Activated CD4-positive, alpha-beta T cell treated with anti-CD3 and anti-CD28 coated beads, Interleukin-2, Interleukin-6, amounts not matched to agents 100 ng/mL and 50 ng/mL, durations not matched to agents 16 hours and 8 hours (primary cell): ENCODE measurements around the gene POLR3GL.
A peak's percentile ranks its signal among the peaks of the same experiment; 100 is the strongest.

Source experiments
- DNase-seq: peaks from one replicate; pipeline ENCODE4 v3.0.0-alpha.2; 2020

POLR3GL gene

DNA sequence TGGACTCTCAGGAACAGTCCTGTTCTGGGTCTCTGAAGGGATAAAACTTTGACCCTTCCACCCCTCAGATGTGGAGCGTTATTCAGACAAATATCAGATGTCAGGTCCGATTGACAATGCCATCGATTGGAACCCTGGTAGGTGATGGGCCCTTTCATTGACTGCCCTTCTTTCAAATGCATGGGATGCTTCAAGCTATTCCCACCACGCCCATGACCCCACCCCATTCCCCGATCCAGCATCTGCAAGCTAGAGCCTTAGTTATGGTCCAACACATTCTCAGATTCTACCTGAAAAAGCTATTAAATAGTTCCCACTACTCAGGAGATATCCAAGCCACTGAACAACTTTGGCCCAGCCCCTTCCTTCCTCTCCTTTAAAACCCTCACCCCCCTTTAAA lies 12.5 kb downstream of the POLR3GL start:
- no peak for DNase-seq

DNA sequence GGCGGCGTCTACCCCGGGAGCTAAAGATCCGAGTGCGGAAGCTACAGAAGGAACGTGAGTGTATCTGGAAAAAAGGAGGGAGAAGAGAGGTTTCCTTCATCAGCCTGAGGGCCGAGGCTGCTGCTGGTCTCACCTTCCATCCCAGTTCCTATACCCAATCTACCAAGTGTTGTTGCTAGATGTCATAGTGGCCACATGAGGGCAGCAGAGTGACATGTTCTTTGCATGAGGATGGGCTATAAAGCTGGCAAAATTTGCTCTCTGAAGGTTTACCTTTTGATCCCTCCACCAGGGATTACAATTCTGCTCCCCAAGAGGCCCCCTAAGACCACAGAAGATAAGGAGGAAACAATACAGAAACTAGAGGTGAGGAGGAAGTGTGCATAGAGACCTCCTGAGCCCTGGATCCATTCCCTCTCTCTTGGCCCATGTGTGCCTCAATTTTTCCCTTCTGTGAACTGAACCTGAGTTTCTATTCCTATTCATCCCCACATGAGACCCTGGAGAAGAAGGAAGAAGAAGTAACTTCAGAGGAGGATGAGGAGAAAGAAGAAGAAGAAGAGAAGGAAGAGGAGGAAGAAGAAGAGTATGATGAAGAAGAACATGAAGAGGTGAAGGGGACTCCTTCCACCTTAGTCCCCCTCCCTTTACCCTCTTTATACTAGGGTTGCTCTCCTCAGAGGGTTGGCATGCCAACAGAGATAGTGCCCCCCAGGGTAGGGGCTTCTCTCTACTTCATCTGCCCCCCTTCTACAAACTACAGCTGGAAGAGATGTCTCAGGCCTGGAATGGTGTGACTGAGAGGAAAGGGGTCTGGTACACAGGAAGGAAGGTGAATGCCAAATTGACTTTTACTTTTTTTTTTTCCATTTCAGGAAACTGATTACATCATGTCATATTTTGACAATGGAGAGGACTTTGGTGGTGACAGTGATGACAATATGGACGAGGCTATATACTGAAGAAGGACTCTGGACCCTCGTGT lies 13.3 kb downstream of the POLR3GL start:
- DNase-seq = peak; percentile 87

DNA sequence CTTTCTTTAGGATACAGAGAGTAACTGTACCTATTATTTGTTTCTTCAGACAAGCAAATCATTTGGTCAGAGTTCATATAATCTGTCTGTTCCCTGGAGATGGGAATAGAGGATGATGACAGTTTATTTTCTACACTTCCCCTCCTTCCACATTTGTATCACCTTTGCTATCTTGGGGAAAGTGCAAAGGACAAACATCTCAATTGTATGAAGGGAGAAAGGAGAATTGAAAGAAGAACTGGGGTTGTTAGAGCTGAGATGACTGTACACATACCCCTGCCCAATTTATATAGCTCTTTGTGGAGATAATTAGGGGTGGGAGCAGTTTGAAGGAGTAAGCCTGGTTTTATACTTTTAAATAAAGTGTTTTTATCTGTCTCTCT lies 14.0 kb downstream of the POLR3GL start:
- no peak for DNase-seq

DNA sequence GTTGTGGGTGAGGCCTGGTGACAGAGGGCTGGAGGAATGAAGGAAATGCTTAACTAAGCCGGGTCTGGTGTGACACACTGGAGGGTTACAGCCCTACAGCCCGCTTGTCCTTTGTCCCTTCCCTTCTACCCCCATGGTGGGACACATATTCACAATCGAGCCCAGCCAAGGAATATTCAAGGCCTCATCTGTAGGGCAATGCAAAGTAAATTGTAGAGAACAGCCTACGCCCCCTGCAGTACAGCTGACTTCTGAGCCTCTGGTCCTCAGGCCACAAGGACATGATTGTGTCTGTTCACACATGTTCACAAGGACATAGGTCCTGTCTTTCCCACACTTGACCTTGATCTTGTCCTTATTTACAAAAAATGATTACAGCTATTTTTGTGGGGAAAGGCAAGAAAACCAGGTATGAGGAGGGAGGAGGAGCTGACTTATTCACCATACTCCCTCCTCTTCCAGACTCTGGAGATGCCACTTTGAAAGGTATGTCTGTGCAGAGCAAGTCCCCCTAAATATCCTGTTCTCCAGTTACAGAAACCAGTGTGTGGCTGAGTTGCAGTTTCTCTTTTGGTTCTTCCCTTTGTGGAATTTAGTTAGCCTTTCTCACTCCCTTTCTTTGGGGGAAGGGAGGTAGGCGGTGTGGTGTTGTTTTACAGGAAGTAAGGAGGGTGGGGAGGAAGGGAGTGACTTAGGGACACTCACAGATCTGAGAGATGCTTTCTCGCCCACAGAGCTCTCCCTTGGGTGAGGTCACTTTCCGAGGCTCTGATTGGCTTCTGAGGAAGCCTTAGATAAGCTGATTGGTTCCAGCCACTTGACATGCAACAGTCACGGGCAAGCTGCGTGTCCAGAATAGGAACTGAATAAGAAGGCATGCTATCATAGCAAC lies 14.6 kb downstream of the POLR3GL start:
- peak; percentile 95 for DNase-seq

DNA sequence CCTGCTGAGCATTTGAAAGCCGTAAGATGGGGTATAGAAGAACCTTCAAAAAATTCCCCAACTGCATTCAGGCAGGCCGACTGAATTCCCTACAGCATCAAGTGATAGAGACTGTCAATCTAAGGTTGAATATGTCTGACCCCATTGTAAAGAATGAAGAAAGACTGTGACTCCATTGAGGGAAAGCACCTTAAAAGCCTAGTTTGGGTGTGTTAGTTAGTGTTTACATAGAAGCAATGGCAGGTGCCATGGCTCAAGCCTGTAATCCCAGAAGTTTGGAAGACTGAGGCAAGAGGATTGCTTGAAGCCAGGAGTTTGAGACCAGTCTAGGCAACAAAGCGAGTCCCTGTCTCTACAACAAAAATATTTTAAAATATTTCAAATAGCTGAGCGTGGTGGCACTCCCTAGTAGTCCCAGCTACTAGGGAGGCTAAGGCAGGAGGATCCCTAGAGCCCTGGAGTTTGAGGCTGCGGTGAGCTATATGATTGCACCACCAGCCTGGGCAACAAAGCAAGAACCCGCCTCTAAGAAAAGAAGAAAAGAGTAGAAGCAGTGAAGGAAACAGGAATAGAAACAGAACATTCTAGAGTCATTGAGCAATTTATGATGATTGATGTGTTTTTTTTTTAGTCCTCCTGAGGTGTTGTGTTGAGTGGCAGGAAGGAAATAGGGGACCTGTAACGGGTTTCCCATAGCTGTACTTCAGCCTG lies 15.4 kb downstream of the POLR3GL start:
- DNase-seq = peak; percentile 55

DNA sequence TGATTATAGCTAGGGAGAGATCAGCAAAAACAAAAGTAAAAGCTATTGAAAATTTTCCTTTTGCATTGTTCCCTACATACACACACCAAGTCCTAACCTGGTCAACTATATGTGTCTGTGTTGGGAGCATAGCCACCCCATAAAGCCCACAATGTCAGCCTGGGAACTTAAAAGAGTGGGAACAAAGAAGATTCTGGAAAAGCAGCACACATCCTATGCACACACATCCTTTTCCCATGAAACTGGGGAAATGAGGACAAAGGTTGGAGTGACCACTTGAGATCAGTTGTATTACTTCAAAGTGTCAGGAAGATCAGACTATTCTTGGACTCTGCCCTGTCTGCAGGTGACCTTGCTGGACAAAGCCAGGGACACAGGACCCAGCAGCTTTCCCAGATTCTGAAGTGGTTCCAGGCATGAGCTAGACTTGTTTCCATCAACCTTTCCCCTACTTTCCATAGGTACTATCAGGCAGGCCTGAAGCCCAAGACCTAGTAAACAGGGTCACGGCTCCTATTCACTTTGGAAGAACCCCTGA lies 16.0 kb downstream of the POLR3GL start:
- no peak for DNase-seq

DNA sequence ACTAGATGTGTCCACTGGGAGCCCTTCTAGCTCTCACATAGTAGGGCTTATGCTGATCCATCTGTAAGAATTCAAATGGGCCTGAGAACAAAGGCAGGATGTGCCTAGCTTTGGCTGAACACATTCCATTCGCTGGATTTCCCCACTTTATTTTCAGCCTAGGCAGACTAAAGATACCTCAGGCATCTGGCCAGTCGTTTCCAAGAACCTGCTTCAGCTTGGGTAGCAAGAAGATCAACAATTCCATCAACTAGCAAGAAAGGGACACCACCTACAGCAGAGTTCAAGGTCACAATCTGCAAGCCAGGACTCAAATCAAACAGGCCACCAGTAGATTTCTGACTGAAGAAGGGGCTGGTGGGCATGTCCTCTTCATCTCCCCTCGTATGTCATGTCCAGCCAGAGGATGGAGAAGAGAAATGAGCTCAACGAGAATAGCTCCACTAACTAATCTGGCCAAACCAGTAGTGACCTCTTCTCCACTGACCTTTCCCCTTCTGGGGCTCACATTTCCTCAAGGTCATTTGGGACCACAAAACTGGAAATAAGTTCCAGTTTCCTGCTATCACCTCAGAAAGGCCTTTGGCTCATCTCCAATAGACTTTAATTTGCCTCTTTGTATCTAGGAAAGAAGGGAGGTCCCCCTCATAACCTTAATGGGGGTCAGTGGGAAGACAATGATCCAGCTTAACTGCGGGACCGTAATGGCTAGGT lies 17.7 kb downstream of the POLR3GL start:
- no peak for DNase-seq

DNA sequence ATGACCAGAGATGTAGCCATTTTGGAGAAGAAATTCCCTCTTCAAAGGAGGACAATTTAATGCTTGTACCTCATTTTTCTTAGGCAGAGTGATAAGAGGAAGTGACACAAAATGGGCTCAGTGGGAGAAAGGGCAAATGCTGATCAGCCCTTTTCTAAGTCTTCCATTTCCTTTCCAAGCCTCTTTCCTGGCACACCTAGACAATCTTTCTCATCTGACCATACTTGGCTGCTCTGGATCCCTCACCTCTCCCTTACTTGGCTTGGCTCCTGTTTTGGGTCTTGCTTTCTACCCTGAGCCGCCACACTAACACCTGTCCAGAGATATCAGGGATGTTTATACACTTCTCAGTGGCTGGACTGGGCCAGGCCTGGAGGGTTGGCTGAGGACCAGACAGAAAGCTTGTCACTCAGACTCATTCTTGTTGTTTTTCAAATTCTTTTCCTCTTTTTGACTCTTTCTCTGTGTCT lies 18.8 kb downstream of the POLR3GL start:
- no peak for DNase-seq

DNA sequence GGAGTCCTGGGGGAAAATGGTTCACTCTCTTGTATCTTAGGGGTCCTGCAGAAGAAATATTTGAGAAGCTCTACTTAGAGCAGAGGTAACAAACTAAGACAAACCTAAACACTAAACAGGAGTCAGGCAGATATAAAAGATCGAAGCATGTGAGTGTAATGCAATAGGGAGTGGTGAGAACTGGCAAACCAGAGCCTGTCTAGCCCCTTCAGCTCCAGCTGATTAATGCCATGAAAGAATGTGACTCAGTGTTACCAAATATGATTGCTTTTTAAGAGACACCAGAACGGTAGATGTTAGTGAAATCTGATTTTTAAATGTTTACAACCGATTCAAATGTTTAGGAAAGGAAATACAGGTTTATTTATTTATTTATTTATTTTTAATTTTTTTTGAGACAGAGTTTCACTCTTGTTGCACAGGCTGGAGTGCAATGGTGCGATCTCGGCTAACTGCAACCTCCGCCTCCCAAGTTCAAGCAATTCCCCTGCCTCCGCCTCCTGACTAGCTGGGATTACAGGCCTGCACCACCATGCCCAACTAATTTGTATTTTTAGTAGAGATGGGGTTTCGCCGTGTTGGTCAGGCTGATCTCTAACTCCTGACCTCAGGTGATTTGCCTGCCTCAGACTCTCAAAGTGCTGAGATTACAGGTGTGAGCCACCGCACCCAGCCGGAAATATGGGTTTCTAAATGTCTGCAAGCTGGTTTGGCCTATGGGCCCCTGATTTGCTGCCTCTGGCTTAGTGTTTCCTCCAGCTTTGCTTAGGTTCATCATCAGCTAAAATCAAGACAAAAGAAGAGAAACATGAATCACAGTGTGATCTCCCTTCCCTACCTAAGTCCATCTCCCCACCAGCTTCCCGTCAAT lies 19.7 kb downstream of the POLR3GL start:
- peak; percentile 42 for DNase-seq

DNA sequence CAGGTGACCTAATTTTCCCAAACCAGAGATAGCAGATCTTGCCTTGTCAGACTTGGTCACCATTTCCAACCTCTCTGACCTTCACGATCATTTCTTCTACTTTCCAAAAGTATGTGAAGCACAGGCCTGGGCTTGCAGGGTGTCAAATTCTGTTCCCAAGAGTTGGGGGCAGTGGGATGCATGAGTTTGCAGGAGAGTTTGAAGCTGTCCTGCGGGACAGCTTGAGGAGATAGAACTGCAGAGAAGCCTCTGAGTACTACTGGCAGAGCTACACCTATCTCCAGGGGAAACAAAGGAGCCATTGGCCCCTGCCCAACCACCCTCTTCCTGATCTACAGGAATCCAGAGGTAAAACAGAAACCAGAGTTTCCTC lies 20.6 kb downstream of the POLR3GL start:
- no peak for DNase-seq

DNA sequence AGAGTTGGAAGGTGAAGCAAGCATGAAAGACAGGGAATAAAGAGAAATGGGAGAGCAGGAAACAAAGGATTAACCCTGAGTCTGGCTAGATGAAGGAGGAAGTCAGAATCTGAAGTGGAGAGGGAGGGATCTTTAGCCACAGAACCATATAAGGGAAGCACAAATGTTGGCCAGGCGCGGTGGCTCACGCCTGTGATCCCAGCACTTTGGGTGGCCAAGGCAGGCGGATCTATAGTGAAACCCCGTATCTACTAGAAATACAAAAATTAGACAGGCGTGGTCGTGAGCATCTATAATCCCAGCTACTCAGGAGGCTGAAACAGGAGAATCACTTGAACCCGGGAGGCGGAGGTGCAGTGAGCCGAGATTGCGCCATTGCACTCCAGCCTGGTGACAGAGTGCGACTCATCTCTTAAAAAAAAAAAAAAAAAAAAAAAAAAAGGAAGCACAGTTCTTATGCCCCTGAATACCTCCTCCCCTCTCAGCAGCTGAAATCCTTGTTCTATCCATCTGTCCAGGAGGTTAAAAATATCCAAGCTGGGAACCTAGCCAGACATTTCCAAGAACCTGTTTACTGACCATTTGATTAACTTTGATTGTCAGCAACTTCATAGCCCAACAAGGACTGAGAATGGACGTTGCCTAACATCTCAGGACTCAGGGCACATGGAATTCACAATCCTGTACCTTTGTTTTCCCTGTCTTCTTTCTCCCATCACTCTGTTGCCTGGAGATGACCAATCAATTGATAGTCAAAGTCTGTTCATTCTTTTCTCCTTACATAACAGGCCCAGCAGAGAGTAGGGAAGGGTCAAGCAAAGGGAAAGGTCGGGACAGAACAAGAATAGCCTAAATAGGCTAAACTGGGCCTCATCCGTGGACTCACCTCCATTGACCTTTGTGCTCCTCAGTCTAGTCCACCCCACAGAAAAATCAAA lies 21.3 kb downstream of the POLR3GL start:
- no peak for DNase-seq

DNA sequence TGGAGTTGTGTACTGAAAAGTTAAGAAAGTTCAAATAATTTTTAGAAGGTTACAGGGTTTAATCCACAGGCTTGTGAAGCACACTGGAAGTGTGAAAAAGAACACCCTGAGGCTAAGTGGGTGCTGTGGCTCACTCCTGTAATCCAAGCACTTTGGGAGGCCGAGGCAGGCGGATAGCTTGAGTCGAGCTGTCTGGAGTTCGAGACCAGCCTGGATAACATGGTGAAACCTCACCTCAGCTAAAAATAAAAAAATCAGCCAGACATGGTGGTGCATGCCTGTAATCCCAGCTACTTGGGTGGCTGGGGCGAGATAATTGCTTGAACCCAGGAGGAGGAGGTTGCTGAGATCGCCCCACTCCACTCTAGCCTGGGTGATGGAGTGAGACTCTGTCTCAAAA lies 22.1 kb downstream of the POLR3GL start:
- no peak for DNase-seq

DNA sequence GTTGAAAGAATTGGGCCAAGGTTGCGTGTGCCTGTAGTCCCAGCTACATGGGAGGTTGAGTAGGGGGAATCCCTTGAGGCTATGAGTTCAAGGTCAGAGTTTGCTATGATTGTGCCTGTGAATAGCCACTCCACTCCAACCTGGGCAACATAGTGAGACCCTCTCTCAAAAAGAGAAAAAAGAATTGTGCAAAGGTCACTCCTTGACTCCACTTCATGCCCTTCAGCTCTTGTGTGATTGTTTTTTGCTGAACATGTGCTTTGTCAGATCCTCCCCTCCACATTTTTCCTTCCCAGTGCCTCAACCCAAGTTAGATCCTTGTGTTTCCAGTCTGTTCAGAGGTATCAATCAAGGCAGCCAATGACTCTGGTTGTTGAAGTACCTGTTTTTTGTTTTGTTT lies 23.4 kb downstream of the POLR3GL start:
- DNase-seq = no peak

DNA sequence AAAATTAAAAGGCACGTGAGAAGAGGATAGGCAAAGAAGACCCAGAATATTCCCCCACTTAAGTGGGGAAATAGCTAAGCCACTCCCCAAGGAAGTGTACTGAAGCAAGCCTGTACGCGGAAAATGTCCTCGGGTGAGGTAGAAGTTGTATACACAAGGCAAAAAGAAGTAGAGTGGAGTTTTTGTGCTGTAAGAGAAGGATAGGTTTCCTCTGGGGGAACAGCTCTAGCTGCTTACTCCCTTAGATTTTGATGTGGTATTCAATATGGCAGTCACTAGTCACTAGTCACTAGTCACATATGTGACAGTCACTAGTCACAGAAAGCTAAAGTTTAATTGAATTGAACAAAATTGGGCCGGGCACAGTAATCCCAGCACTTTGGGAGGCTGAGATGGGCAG lies 24.3 kb downstream of the POLR3GL start:
- DNase-seq = no peak

DNA sequence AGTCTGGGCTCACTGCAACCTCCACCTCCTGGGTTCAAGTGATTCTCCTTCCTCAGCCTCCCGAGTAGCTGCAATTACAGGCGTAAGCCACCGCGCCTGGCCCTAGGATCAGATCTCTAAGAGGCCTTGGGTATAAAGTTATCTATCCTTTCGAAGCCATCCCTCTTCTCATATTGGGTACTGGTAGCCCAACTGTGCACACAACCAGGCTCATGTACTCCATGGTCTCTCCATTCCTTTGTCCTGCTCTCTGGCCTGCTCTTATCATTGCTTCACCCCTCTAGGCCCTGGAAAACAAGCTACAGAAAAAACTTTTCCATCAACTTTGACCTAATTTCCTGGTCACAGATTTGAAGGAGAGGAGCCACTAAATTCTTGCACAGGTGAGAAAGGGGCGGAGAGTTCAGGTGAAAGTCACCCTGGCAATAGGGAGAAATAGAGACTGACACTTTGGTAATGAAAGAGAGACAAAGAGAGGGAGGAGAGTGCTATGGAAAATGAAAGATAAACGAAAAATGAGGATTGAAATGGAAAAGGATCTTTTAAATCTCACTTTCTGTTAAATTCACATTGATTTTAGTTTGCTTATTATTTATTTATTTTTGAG lies 25.9 kb downstream of the POLR3GL start:
- DNase-seq = no peak

DNA sequence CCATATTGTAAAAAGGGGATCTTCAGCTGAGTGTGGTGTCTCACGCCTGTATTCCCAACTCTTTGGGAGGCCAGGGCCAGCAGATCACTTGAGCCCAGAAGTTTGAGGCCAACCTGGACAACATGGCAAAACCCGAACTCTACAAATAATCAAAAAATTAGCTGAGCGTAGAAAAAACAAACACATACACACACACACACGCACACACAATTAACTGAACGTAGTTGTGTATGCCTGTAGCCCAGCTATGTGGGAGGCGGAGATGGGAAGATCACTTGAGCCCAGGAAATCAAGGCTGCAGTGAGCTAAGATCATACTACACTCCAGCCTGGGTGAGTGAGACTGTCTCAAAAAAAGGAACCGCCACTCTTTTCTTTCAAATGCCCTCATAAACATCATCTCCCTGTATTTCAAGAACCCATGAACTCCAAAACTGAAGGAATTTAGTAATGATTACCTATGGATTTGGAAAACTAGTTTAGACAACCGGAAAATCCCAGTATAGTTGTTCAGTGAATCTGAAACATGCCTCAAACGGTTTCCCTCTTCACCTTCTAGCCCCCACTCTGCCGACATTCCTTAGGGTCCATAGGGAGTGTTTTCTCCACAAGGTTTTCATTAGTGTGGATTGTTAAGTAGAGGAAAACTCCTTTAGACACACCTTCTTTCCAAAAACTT lies 27.4 kb downstream of the POLR3GL start:
- no peak for DNase-seq

DNA sequence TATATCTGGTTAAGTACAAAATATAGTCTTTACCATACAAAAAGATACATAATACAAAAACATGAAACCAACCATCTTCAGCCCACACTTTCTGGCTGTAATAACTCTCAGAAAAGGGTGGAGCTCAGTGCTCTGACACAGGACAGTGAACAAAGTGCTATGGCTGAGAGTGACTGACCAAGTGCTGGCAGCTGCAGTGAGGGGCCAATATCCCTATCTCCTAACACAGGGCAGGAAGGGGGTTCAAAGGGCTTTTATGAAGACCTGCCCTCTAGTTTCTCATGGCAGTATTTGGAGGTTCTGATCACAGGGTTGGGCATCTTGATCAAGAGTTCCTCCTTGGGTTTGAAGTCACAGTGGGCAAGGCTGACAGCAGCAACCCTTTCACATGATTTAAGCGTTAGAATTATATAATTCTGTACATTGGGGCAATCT lies 28.0 kb downstream of the POLR3GL start:
- DNase-seq = no peak

DNA sequence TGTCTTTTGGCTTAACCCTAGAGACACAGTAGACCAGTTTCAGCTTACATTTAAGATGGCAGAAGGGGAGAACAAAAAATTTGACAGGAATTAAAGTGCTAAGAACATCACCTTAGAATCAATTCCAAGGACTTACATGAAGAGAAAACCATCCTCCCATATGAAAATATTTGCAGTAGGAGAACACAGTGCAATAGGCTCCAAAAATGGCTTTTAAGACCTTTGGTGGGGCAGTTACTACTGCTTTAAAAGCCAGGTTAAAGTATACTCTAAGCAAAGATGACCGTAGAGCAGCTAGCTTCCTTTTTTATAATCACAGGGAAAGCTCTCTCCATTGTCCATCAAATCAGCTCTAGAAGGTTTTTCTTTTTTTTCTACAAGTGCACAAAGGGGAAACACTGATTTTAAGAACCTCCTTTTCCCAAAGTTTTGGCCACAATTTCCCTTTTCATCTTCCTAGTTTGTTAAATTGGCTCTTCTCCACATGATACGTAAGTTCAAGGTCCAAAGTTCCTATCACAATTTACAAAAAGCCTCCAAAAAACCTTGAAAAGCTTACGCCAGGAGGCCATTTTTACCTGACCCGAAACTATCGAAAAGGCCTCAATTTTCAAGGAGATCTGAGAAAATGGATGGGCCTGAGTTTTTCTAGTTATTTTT lies 28.6 kb downstream of the POLR3GL start:
- no peak for DNase-seq
